ENCODE results near the gene HTR2C.

The HTR2C gene

DNA sequence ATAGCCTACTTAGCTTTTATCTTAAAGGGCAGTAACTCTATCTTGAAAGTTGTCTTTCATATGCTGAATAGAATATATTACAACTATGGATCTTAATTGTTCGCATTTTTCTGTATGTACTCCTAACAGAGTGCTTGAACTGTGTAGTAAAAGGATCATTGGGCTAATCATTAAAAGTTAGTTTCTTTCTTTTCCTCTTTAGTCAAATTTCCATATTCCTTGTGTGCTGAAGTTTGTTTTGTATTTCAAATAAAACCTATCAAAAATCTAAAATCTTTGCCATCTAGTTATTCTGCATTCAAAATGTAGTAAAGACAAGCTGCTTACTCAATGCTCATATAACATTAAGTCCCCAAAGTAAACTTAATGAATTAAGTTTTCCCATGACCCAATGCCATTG, 182.7 kb downstream of the HTR2C start:
- Histone ChIP-seq H3K4me1 (ENCODE audit: insufficient read depth, poor library complexity, severe bottlenecking) (no peaks in the 10 kb centered on the region), H3K27me3 (ENCODE audit: insufficient read depth, poor library complexity, severe bottlenecking) (no peaks in the 10 kb centered on the region), H3K36me3 (ENCODE audit: low read depth) (no peaks in the 10 kb centered on the region), H3K27ac (ENCODE audit: poor library complexity, severe bottlenecking) (no peak overlapping the region), H3K4me3 (ENCODE audit: severe bottlenecking) (no peak overlapping the region), H3K9me3 (ENCODE audit: severe bottlenecking) (no peaks in the 10 kb centered on the region)
- DNase-seq (ENCODE audit: low spot score) (no peak), ATAC-seq (ENCODE audit: low read depth) (no peak)
- TF ChIP-seq, protein P1, sequence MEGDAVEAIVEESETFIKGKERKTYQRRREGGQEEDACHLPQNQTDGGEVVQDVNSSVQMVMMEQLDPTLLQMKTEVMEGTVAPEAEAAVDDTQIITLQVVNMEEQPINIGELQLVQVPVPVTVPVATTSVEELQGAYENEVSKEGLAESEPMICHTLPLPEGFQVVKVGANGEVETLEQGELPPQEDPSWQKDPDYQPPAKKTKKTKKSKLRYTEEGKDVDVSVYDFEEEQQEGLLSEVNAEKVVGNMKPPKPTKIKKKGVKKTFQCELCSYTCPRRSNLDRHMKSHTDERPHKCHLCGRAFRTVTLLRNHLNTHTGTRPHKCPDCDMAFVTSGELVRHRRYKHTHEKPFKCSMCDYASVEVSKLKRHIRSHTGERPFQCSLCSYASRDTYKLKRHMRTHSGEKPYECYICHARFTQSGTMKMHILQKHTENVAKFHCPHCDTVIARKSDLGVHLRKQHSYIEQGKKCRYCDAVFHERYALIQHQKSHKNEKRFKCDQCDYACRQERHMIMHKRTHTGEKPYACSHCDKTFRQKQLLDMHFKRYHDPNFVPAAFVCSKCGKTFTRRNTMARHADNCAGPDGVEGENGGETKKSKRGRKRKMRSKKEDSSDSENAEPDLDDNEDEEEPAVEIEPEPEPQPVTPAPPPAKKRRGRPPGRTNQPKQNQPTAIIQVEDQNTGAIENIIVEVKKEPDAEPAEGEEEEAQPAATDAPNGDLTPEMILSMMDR (IDR thresholded peaks at IDR 0.05; ENCODE audit: poor library complexity, severe bottlenecking), result no peak

- no peaks in the 10 kb centered on the region for H3K27me3 ChIP-seq (ENCODE audit: insufficient read depth, poor library complexity, severe bottlenecking)
- TF ChIP-seq, protein P1 (IDR thresholded peaks at IDR 0.05; ENCODE audit: poor library complexity, severe bottlenecking), result no peak
Observed at GRCh38 chrX:114774691-114775090, 190.8 kb downstream of the HTR2C start.

GRCh38 chrX:114782925-114783324, 199.0 kb downstream of the HTR2C start:
- Histone ChIP-seq H3K36me3 (ENCODE audit: low read depth) (no peaks in the 10 kb centered on the region), H3K27ac (ENCODE audit: poor library complexity, severe bottlenecking) (no peak overlapping the region), H3K9me3 (ENCODE audit: severe bottlenecking) (no peaks in the 10 kb centered on the region), H3K4me1 (ENCODE audit: insufficient read depth, poor library complexity, severe bottlenecking) (no peaks in the 10 kb centered on the region), H3K27me3 (ENCODE audit: insufficient read depth, poor library complexity, severe bottlenecking) (no peaks in the 10 kb centered on the region), H3K4me3 (ENCODE audit: severe bottlenecking) (no peak overlapping the region)
- TF ChIP-seq, protein P1 (IDR thresholded peaks at IDR 0.05; ENCODE audit: poor library complexity, severe bottlenecking), result no peak
- no peak for ATAC-seq (ENCODE audit: low read depth)
- DNase-seq (ENCODE audit: low spot score), result no peak

More at GRCh38 chrX:114774691-114775090, 190.8 kb downstream of the HTR2C start:
- DNase-seq (ENCODE audit: low spot score) (no peak), ATAC-seq (ENCODE audit: low read depth) (no peak)
- H3K4me1 ChIP-seq (ENCODE audit: insufficient read depth, poor library complexity, severe bottlenecking), result no peaks in the 10 kb centered on the region
- H3K4me3 ChIP-seq (ENCODE audit: severe bottlenecking), result no peak overlapping the region
- H3K9me3 ChIP-seq (ENCODE audit: severe bottlenecking), result no peaks in the 10 kb centered on the region
- no peaks in the 10 kb centered on the region for H3K36me3 ChIP-seq (ENCODE audit: low read depth)
- H3K27ac ChIP-seq (ENCODE audit: poor library complexity, severe bottlenecking), result no peak overlapping the region

- ATAC-seq (ENCODE audit: low read depth) (no peak), DNase-seq (ENCODE audit: low spot score) (no peak)
- no peaks in the 10 kb centered on the region for H3K9me3 ChIP-seq (ENCODE audit: severe bottlenecking)
Observed at GRCh38 chrX:114787061-114787460, 203.2 kb downstream of the HTR2C start.

DNA sequence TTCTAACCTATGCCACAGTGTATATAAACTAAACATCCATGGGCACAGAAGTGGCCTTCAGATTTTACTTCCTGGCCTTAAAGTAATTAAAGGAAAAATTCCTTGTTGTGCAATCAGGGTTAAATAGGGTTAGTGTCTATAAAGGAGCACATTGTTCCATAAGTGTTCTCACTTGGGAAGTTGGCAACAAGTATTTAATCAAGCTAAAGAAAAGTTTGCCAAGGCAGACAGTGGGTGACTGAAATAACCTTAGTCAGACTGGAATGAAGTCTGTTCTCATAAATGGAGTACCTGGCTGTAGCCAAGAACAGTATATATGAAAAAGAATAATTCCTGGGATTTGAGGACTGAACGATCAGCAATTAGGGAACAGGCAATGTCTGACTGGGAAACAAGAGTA, 213.6 kb downstream of the HTR2C start:
- ATAC-seq (ENCODE audit: low read depth), result no peak
- H3K27me3 ChIP-seq (ENCODE audit: insufficient read depth, poor library complexity, severe bottlenecking), result no peaks in the 10 kb centered on the region

More at GRCh38 chrX:114787061-114787460, 203.2 kb downstream of the HTR2C start:
- Histone ChIP-seq H3K27me3 (ENCODE audit: insufficient read depth, poor library complexity, severe bottlenecking) (no peaks in the 10 kb centered on the region), H3K27ac (ENCODE audit: poor library complexity, severe bottlenecking) (no peak overlapping the region), H3K4me3 (ENCODE audit: severe bottlenecking) (no peak overlapping the region), H3K4me1 (ENCODE audit: insufficient read depth, poor library complexity, severe bottlenecking) (no peaks in the 10 kb centered on the region), H3K36me3 (ENCODE audit: low read depth) (no peaks in the 10 kb centered on the region)
- TF ChIP-seq, protein P1 (IDR thresholded peaks at IDR 0.05; ENCODE audit: poor library complexity, severe bottlenecking), result no peak

More for the DNA sequence above, 213.6 kb downstream of the HTR2C start:
- TF ChIP-seq, protein P1 (IDR thresholded peaks at IDR 0.05; ENCODE audit: poor library complexity, severe bottlenecking), result no peak
- Histone ChIP-seq H3K27ac (ENCODE audit: poor library complexity, severe bottlenecking) (no peak overlapping the region), H3K9me3 (ENCODE audit: severe bottlenecking) (no peaks in the 10 kb centered on the region), H3K36me3 (ENCODE audit: low read depth) (no peaks in the 10 kb centered on the region), H3K4me3 (ENCODE audit: severe bottlenecking) (no peak overlapping the region), H3K4me1 (ENCODE audit: insufficient read depth, poor library complexity, severe bottlenecking) (no peaks in the 10 kb centered on the region)
- DNase-seq (ENCODE audit: low spot score), result no peak

Measured in RWPE2 (cell line).